Activated naive CD4-positive, alpha-beta T cell treated with anti-CD3 and anti-CD28 coated beads for 36 hours (primary cell): ENCODE results near the gene ARHGEF7. TPM values are rescaled to one million over a fixed set of nuclear protein-coding genes. Genes with fewer than 3 reads are reported as not detected.

Experiments used
- CTCF ChIA-PET: fragments of 350-600 bp; sonication (Branson Sonifier 250); formaldehyde crosslinking; loops from one replicate; lab custom pipeline; 2021; ENCODE audit warnings: antibody characterized with exemption; lab: Charles Lee
- DNase-seq: peaks from one replicate; pipeline ENCODE4 v3.0.0-alpha.2; 2020
- H3K27ac Mint-ChIP-seq: one replicate; pipeline ENCODE4 v1.8.0; 2021; ENCODE audit warnings: mild to moderate bottlenecking, mixed read lengths
- H3K27me3 Mint-ChIP-seq: one replicate; pipeline ENCODE4 v1.8.0; 2021; ENCODE audit warnings: low read depth, mixed read lengths
- H3K36me3 Mint-ChIP-seq: one replicate; pipeline ENCODE4 v1.8.0; 2021; ENCODE audit warnings: low read depth, mixed read lengths
- H3K4me1 Mint-ChIP-seq: one replicate; pipeline ENCODE4 v1.8.0; 2021; ENCODE audit warnings: low read depth, mixed read lengths
- H3K4me3 Mint-ChIP-seq: one replicate; pipeline ENCODE4 v1.8.0; 2021; ENCODE audit warnings: mild to moderate bottlenecking, moderate library complexity, mixed read lengths
- H3K9me3 Mint-ChIP-seq: one replicate; pipeline ENCODE4 v1.8.0; 2021; ENCODE audit warnings: mixed read lengths
- intact Hi-C: fragments of 100-400 bp; cut with micrococcal nuclease; formaldehyde crosslinking; loops from one replicate; pipeline ENCODE4 v1.15.1; 2023
- total RNA-seq, 2 experiments: library from RNA; stranded (reverse); gene quantifications; one replicate each; pipeline ENCODE4 v1.2.3, GENCODE V29; 2021

The ARHGEF7 gene
- total RNA-seq, 2 experiments from 2014 or later = 48.4 to 56.6 TPM

DNA sequence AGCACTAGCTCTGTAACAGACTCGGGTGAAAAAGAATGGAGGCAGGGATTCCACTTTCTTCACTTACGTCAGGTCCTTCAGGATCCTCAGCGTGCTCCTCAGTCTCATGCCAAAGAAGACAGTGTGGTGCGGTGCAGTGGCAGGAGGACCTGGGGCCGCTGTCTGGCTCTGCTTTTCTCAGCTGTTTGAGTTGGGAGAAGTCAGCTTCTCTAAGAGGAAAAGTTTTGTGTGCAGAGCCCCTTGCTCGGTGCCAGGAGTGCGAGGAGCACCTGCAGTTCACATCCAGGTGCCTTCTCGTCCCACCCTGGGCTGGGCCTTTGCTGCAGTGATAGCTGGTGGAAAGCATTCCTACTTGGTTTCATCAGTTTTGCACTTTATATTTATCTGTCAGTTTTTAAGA is 127.5 kb downstream of the ARHGEF7 start:
- Mint-ChIP-seq H3K4me1 (peaks cover 11% of the 10 kb centered on the region), H3K4me3 (no peak overlapping the region), H3K27ac (no peak overlapping the region), H3K36me3 (peaks cover 37% of the 10 kb centered on the region), H3K9me3 (no peaks in the 10 kb centered on the region), H3K27me3 (no peaks in the 10 kb centered on the region)
- intact Hi-C loops = no loop called here
- CTCF ChIA-PET = interaction anchor here (1.5 kb wide), 1 partner anchor 175 kb away, joined by 4 read pairs; no protein-coding TSS in a partner anchor
- DNase-seq = no peak

DNA sequence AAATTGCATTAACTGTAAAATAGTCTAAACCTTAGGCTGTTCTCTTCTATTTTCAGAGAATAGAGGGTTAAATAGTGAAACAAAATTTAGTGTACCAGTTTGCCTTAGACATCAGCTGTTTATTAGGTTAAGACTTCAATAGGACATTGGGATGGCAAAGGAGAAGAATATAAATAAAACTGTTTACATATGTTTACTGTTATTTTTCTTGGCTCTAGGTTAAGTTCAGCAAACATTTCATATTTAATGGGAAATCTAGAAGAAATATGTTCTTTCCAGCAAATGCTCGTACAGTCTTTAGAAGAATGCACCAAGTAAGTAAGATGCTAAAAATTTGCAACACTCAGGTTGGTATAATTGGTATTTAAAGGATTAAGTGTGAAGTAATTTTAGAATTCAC is 128.9 kb downstream of the ARHGEF7 start:
- Mint-ChIP-seq H3K36me3 (peaks cover 39% of the 10 kb centered on the region), H3K27ac (no peak overlapping the region), H3K9me3 (no peaks in the 10 kb centered on the region), H3K4me1 (peaks cover 11% of the 10 kb centered on the region), H3K27me3 (no peaks in the 10 kb centered on the region), H3K4me3 (no peak overlapping the region)
- DNase-seq = no peak
- intact Hi-C loops = no loop called here
- CTCF ChIA-PET = no interaction called here

DNA sequence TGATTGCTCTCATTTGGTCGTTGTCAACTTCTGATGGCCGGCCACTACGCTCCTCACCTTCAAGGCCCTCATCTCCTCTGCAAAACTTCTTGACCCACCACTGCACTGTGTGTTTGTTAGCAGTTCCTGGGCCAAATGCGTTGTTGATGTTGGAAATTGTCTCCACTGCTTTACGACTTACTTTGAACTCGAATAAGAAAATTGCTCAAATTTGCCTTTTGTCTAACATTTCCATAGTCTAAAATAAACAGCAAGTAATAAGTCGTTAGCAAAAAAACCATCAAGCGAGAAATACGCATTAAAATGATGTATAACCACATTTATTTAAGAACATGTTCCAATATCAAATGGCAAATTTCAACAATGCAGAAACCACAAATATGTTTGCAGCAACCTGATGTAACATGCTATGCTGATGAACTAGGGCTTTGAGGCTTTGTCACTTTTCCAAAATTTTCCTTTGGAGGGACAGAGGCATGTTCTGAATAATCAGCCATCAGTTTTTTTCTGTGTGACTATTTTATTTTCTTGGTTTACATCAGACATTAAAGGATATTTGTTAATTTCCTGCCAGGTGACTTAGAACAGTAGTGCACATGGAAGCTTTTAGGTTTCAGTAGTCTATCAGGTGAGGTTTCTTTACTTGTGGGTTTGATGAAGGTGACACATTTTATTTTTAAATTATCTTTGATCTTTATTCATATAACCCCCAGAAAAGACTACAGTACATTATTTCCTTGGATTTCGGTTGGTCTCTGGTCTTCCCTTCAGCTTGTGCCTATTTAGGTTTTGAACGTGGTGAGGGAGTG is 130.7 kb downstream of the ARHGEF7 start:
- CTCF ChIA-PET = interaction anchor here (1.3 kb wide), 1 partner anchor 178 kb away, joined by 4 read pairs; no protein-coding TSS in a partner anchor

DNA sequence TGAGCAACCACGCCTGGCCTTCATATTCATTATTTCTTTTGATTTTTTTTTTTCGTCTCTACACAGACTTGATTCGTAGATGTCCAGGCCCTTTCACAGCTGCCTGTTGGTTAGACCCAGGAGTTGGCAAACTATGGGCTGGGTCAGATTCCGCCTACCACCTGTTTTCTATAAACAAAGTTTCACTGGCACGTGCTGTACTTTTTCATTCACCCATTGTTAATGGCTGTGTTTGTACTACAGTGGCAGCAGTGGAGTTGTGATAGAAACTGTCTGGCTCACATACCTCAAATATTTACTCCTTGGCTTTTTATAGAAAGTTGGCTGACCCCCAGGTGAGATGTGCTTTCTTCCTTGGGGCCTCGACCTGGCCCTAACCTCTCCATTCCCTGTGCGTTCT is 132.4 kb downstream of the ARHGEF7 start:
- peaks cover 40% of the 10 kb centered on the region for H3K36me3 Mint-ChIP-seq
- H3K9me3 Mint-ChIP-seq = no peaks in the 10 kb centered on the region
- no peaks in the 10 kb centered on the region for H3K27me3 Mint-ChIP-seq
- H3K27ac Mint-ChIP-seq = no peak overlapping the region
- no peak for DNase-seq
- intact Hi-C loops = no loop called here
- H3K4me1 Mint-ChIP-seq = peaks cover 13% of the 10 kb centered on the region
- H3K4me3 Mint-ChIP-seq = no peak overlapping the region
- CTCF ChIA-PET = interaction anchor here (0.6 kb wide), 1 partner anchor 14 kb away, joined by 7 read pairs; no protein-coding TSS in a partner anchor

More for the DNA sequence above, 130.7 kb downstream of the ARHGEF7 start:
- H3K4me1 Mint-ChIP-seq = peaks cover 11% of the 10 kb centered on the region
- H3K4me3 Mint-ChIP-seq = no peak overlapping the region
- H3K9me3 Mint-ChIP-seq = no peaks in the 10 kb centered on the region
- no peak for DNase-seq
- peaks cover 37% of the 10 kb centered on the region for H3K36me3 Mint-ChIP-seq
- intact Hi-C loops = no loop called here
- H3K27me3 Mint-ChIP-seq = no peaks in the 10 kb centered on the region
- H3K27ac Mint-ChIP-seq = no peak overlapping the region

DNA sequence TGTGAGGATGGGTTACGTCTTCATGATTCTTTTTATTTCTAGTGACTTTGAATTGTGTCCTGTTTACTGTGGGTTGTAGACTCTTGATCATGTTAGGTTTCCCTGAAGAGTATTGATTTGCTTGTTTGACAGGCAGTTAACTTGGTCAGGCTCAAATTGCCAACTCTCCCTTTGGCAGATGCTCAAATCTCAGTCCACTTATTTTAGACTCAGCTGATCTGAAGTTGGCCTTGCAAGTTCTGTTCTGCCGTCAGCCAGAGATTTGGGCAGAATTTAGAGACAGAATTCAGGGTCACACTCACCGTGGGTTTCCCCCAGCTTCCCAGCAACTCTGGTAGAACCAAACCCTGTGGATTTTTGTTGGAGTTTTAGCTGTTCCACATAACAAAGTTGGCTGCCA is 133.7 kb downstream of the ARHGEF7 start:
- CTCF ChIA-PET = interaction anchor here (1.7 kb wide), 1 partner anchor 181 kb away, joined by 5 read pairs; no protein-coding TSS in a partner anchor
- Mint-ChIP-seq H3K4me1 (peaks cover 13% of the 10 kb centered on the region), H3K9me3 (no peaks in the 10 kb centered on the region), H3K36me3 (peaks cover 46% of the 10 kb centered on the region), H3K4me3 (no peak overlapping the region), H3K27ac (no peak overlapping the region), H3K27me3 (no peaks in the 10 kb centered on the region)
- intact Hi-C loops = no loop called here
- DNase-seq = no peak

DNA sequence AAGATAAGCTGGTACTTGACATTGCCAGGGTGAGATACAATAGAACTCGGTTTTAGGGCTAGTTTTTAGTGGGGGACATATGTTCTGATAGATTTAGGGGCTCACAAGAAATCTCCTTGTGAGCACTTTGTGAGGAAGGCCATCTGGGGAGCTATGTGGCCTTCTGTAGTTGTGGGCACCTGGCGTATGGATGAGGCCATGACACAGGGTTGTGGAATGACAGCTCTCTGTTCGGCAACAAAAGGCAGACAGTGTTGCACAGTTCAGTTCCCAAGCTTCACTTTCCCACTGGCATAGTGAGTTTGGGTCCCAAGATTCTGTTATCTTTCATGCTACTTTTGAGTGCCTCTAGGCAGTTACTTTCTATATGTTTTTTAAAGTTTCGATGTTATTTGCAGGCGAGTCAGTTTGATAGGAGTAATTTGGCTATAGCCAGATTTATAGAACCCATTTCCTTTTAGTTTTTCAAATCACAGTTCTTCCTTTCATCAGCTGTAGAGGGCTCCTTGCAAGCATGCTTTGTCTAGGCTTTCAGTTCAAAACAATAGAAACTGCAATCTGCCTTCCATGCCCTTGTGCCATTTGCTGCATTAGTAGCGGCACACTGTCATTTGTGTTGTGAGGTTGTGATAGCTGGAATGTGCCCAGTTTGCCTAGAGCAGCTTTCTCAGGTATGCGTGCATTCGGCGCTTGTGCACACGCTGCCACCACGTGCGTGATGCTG is 134.7 kb downstream of the ARHGEF7 start:
- Mint-ChIP-seq H3K4me3 (no peak overlapping the region), H3K36me3 (peaks cover 42% of the 10 kb centered on the region), H3K4me1 (peaks cover 13% of the 10 kb centered on the region), H3K27me3 (no peaks in the 10 kb centered on the region), H3K9me3 (no peaks in the 10 kb centered on the region), H3K27ac (no peak overlapping the region)
- CTCF ChIA-PET = interaction anchor here (0.6 to 1.7 kb wide), 2 partner anchors 177 to 182 kb away, joined by 3 to 5 read pairs; no protein-coding TSS in a partner anchor
- intact Hi-C loops = no loop called here
- no peak for DNase-seq

DNA sequence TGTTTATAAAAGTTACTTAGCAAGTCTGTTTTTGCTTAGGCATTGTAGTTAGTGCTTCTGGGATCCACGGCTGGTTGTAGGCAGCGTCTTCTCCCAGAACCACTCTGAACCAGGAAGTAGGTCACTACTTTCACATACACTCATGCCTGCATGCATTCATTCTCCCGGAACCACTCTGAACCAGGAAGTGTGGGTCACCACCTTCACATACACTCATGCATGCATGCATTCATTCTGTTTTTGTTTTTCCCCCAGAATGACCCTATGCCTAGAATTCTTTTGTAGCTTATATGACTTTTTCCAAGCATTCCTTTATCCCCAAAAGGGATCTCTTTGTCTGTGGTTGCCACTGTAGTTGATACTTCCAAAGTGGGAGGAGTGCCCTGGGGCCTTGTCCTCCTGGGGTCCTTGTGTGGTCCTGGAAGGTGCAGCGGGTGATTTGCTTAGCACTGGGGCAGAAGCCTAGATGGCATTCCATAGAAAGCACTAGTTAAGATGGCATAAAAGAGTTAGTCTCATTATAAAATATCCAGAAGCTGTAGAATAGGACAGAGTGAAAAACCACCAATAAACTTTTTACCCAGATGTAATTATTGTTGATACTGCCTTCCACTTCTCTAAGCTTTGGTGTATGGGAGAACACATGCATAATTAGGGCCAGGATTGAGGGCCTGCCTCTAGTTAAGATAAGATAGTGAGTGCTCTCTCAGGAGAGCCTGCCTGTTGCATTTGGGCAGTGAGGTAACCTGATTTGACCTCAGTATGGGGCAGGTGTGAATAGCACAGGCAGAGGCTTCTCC is 136.7 kb downstream of the ARHGEF7 start:
- Mint-ChIP-seq H3K4me3 (no peak overlapping the region), H3K27ac (no peak overlapping the region), H3K4me1 (peaks cover 2% of the 10 kb centered on the region), H3K36me3 (peaks cover 45% of the 10 kb centered on the region), H3K9me3 (no peaks in the 10 kb centered on the region), H3K27me3 (no peaks in the 10 kb centered on the region)
- intact Hi-C loops = no loop called here
- CTCF ChIA-PET = interaction anchor here (0.8 kb wide), 1 partner anchor 184 kb away, joined by 3 read pairs; no protein-coding TSS in a partner anchor
- DNase-seq = no peak

DNA sequence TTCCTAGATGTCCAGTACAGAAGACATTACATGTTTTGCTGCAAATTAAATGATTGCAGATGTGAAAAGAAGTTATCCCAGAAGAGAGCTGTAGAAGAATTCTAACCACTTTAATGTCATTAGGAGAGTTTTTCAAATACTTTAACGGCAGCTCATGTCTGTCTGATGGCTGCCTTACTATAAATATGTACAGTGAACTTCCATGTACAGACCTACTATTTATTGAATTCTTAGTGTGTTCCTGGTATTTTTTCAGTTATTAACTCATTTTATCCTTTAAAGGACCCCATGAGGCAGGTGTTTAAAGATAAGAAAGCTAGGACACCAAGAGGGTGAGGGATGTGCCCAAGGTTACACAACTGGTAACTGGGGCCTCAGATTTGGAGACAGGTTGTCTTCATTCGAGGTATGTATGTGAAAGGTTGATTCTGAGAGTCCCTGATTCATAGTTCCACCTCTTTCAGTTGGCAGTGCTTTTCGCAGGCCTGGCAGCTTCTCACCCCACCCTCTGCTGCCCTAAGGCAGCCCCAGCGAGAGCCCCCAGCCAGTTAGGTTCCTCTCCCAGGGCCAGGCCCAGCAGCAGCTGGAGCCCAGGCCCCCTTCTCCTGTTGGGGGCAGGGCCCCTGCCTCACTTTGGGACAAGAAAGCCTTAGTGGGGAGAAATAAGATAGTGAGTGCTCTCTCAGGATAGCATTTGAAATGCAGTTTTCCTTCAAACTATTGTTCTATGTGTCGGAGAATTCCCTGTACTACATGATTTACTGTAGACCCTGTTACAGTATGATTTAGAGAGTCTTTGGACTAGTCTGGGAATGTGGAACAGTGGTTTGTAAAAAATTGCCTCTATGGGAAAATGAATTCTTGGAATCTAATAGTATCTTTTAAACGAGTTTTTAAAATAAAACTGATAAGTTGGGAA is 137.6 kb downstream of the ARHGEF7 start:
- no peak overlapping the region for H3K4me3 Mint-ChIP-seq
- H3K27me3 Mint-ChIP-seq = no peaks in the 10 kb centered on the region
- intact Hi-C loops = no loop called here
- H3K27ac Mint-ChIP-seq = no peak overlapping the region
- no peak for DNase-seq
- peaks cover 2% of the 10 kb centered on the region for H3K9me3 Mint-ChIP-seq
- peaks cover 2% of the 10 kb centered on the region for H3K4me1 Mint-ChIP-seq
- peaks cover 44% of the 10 kb centered on the region for H3K36me3 Mint-ChIP-seq
- CTCF ChIA-PET = interaction anchor here (0.8 to 1.0 kb wide), 2 partner anchors 27 to 185 kb away, joined by 3 read pairs; no protein-coding TSS in a partner anchor

DNA sequence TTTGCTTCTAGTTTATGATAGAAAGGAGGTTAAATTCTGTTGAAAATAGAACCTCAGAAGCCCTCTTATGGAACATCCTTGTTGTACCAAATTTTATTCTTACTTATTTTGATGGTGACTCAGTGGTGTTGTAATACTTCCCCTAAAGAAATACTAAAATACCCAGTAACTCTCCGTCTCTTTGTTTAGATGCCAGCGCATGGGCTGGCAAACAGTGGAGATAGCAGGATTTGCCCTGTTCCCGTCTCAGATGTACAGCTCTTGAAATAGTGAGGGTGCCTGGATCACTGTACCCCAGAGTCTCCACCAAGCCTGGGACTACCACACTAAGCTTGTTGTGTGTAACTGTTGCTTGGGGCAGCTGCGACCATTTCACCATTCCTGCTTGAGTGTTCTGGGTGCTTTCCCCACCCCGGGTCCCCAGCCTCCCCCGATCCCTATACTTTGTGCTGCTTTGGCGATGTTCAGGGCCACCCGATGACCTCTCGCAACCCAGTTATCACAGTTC is 138.3 kb downstream of the ARHGEF7 start:
- intact Hi-C loops = no loop called here
- peaks cover 2% of the 10 kb centered on the region for H3K9me3 Mint-ChIP-seq
- no peak overlapping the region for H3K4me3 Mint-ChIP-seq
- H3K4me1 Mint-ChIP-seq = peaks cover 2% of the 10 kb centered on the region
- DNase-seq = no peak
- H3K27me3 Mint-ChIP-seq = no peaks in the 10 kb centered on the region
- CTCF ChIA-PET = interaction anchor here (1.0 kb wide), 1 partner anchor 28 kb away, joined by 3 read pairs; no protein-coding TSS in a partner anchor
- no peak overlapping the region for H3K27ac Mint-ChIP-seq
- peaks cover 45% of the 10 kb centered on the region for H3K36me3 Mint-ChIP-seq

DNA sequence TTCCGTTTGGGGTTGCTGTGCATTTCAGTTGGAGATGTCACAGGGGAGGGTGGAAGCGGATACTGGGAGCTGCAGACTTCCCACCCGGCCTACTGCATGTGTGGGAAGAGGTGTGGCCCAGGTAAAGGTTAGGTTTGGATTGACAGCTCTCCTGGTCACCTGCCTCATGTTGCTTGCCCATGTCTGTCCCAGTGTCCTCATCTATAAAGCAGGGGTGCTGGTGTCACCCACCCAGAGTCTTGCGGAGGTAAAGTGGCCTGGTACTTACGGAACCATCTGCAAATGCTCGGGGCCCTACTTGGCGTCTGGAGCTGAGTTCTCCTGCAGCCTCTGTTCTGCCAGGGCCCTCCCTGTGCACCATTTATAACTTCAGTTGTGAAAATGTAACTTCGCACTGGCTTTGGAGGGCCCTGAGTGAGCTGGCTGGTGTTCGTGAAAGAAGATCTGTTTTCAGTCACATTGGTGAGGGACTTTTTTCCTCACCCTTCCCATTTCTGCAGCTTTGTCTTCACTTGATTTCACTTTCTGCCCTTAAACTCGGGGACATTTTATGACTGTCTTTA is 140.2 kb downstream of the ARHGEF7 start:
- DNase-seq = no peak
- CTCF ChIA-PET = no interaction called here

DNA sequence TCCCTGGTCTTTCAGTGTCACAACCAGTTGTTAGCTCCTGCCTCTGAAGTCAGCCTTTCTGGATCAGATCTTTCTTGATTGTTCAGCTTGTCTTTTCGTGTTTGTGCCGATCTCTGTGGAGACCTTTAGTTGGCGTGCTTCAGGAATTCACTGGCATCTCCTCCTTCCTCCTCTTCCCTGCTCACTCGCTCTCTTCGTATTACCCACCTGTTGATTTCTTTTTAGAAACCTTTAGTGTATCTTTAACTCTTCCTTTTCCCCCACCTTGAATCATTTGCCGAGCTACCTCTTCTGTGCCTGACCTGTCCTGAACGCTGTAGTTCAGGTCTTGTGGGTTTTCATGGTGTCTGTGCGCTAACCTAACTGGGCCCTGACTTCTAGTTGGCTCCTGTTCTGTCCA is 141.3 kb downstream of the ARHGEF7 start:
- intact Hi-C loops = no loop called here
- H3K36me3 Mint-ChIP-seq = peaks cover 59% of the 10 kb centered on the region
- no peak overlapping the region for H3K4me3 Mint-ChIP-seq
- H3K27ac Mint-ChIP-seq = no peak overlapping the region
- H3K27me3 Mint-ChIP-seq = no peaks in the 10 kb centered on the region
- H3K9me3 Mint-ChIP-seq = peaks cover 6% of the 10 kb centered on the region
- CTCF ChIA-PET = no interaction called here
- DNase-seq = no peak
- H3K4me1 Mint-ChIP-seq = peaks cover 3% of the 10 kb centered on the region

More for the DNA sequence above, 140.2 kb downstream of the ARHGEF7 start:
- peaks cover 6% of the 10 kb centered on the region for H3K9me3 Mint-ChIP-seq
- intact Hi-C loops = no loop called here
- peaks cover 60% of the 10 kb centered on the region for H3K36me3 Mint-ChIP-seq
- H3K4me3 Mint-ChIP-seq = no peak overlapping the region
- H3K27me3 Mint-ChIP-seq = no peaks in the 10 kb centered on the region
- H3K27ac Mint-ChIP-seq = no peak overlapping the region
- H3K4me1 Mint-ChIP-seq = peaks cover 3% of the 10 kb centered on the region
